Esophagus muscularis mucosa (tissue), 3 donors: Measurements from ENCODE around the gene DDIT3.

Experiments
- POLR2A ChIP-seq: fragments of 450-650 bp; IDR thresholded peaks from one replicate; pipeline ENCODE4 v1.6.1; 2017; ENCODE audit warnings: antibody characterized with exemption, moderate library complexity, mild to moderate bottlenecking, low read depth
- POLR2AphosphoS5 ChIP-seq, 2 donors: sonication (generic); formaldehyde crosslinking; IDR thresholded peaks; one replicate each; pipeline ENCODE4 v1.6.1; 2017; ENCODE audit warnings: antibody characterized with exemption in 2 of 2
- TF ChIP-seq, protein P1 (sequence below), 3 experiments: fragments of 200-600 bp in 2 of 3; fragments of 450-650 bp in 1 of 3; sonication (generic) in 2 of 3; IDR thresholded peaks; one replicate each; pipeline ENCODE4 v1.5.1; 2017 to 2019; ENCODE audit warnings: antibody characterized with exemption in 3 of 3, mild to moderate bottlenecking in 2 of 3, moderate library complexity in 1 of 3

DNA sequence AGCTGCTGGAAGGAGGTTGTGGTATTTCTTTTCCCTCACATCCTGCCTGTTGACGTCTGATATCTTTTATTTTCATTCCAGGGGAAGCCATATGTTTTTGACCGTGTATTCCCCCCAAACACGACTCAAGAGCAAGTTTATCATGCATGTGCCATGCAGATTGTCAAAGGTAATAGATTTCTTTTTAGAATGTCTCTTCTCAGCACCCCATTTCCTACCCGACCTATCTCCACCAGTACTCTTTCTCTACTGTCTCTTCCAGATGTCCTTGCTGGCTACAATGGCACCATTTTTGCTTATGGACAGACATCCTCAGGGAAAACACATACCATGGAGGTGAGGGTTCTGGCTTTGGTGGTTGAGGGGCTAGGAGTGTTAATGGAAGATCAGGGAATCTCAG is 43.0 kb upstream of the DDIT3 start:
- no peak for TF ChIP-seq POLR2AphosphoS5 (IDR thresholded peaks at IDR 0.05)
- TF ChIP-seq, protein P1, sequence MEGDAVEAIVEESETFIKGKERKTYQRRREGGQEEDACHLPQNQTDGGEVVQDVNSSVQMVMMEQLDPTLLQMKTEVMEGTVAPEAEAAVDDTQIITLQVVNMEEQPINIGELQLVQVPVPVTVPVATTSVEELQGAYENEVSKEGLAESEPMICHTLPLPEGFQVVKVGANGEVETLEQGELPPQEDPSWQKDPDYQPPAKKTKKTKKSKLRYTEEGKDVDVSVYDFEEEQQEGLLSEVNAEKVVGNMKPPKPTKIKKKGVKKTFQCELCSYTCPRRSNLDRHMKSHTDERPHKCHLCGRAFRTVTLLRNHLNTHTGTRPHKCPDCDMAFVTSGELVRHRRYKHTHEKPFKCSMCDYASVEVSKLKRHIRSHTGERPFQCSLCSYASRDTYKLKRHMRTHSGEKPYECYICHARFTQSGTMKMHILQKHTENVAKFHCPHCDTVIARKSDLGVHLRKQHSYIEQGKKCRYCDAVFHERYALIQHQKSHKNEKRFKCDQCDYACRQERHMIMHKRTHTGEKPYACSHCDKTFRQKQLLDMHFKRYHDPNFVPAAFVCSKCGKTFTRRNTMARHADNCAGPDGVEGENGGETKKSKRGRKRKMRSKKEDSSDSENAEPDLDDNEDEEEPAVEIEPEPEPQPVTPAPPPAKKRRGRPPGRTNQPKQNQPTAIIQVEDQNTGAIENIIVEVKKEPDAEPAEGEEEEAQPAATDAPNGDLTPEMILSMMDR (IDR thresholded peaks at IDR 0.05): no peak
- TF ChIP-seq POLR2A: no peak
